ENCODE results near the gene RBM18. TPM values are rescaled to one million over a fixed set of nuclear protein-coding genes. Genes with fewer than 3 reads are reported as not detected.

RBM18 gene, protein sequence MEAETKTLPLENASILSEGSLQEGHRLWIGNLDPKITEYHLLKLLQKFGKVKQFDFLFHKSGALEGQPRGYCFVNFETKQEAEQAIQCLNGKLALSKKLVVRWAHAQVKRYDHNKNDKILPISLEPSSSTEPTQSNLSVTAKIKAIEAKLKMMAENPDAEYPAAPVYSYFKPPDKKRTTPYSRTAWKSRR
- 7.3 TPM for total RNA-seq

DNA sequence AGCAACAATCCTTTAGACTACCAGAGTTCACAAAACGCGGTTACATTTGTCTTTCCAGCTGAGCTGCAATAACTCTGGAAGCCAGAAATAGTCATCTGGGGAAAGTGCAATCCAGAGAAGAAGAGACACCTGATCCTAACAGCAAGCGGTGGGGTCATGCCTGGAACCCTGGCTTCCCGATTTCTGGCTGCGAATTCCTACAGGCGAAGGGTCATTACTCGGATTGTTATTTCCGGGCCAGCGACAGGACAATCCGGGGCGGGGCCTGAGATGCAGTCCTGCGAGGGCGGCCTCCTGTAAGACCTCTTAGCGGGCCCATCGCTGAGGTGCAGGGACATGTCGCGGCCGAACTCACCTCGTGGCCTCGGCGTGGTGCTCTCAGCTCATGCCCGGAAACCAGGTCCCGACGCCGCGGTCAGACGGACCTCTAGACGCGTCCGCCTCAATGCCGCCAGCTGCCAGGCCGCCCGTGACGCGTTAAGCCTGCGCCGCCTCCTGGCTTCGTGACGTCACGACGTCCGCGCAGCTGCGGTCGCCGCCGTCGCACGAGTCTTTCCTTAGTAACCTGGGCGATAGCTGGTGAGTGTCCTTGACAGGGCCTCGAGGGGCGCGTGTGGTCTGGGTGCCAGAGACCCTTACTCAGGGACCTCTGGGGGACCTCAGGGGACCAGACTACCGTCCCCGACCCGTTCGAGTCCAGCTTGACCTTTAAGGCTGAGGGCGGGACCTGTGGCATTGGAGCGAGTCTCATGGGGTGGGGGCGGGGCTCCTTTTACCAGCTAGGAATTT lies at the start of gene RBM18, which contains the start of gene MRRF:
RBM18 (minus strand) TSS at position 481 of the 789 bp plus-strand sequence. CDS start 3,348 bp downstream, outside the sequence.
MRRF (plus strand) TSS at position 523 of the 789 bp plus-strand sequence. CDS start 6,010 bp downstream, outside the sequence.
- H3K4me3 ChIP-seq (ENCODE audit: low read length in 3 of 3): peak within 1 kb of the TSS; percentile 82 to 98 (median 94)
- peak within 1 kb of the TSS; percentile 99 for H3K27ac ChIP-seq (ENCODE audit: low read depth, low read length)
- no peaks in the 10 kb centered on the region for H3K27me3 ChIP-seq (ENCODE audit: control insufficient read depth in 3 of 3, insufficient read depth in 3 of 3, low read length in 3 of 3)
- H3K36me3 ChIP-seq (ENCODE audit: control insufficient read depth in 3 of 3, insufficient read depth in 3 of 3, low read length in 3 of 3): peaks cover 2 to 15% (median 7%) of the 10 kb centered on the region in 3 donors
- no peaks in the 10 kb centered on the region for H3K9me3 ChIP-seq (ENCODE audit: control insufficient read depth in 3 of 3, low read length in 3 of 3)
- peaks cover 26 to 42% (median 32%) of the 10 kb centered on the region in 3 donors for H3K4me1 ChIP-seq (ENCODE audit: control insufficient read depth in 3 of 3, insufficient read depth in 3 of 3, low read length in 3 of 3)
- peak within 1 kb of the TSS; percentile 97 to 99 (median 99) for H3K9ac ChIP-seq (ENCODE audit: low read depth in 1 of 3, low read length in 3 of 3)

DNA sequence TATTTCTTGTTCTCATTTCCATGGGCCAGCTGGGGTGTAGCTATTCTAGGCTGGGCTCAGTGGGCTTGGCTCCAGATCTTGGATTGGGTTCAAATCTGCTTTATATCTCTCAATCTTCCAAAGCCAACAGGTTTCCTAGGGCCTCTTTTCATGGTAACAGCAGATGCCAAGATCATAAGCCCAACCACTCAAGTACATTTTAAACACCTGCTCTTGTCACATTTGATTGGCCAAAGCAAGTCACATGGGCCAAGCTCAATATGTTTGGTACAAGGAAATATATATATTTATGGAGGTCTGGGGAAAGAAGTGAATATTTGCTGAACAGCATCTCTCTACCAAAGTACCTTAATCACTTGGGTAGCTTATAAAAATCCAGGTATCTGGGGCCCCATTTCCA lies 49.5 kb upstream of the RBM18 start:
- H3K4me1 ChIP-seq (ENCODE audit: control insufficient read depth in 3 of 3, insufficient read depth in 3 of 3, low read length in 3 of 3): peaks cover 0 to 2% (median 2%) of the 10 kb centered on the region in 3 donors
- no peaks in the 10 kb centered on the region for H3K9me3 ChIP-seq (ENCODE audit: control insufficient read depth in 3 of 3, low read length in 3 of 3)
- peaks cover 21 to 40% (median 33%) of the 10 kb centered on the region in 3 donors for H3K36me3 ChIP-seq (ENCODE audit: control insufficient read depth in 3 of 3, insufficient read depth in 3 of 3, low read length in 3 of 3)
- no peak overlapping the region for H3K27ac ChIP-seq (ENCODE audit: low read depth, low read length)
- H3K9ac ChIP-seq (ENCODE audit: low read depth in 1 of 3, low read length in 3 of 3): no peak overlapping the region
- H3K27me3 ChIP-seq (ENCODE audit: control insufficient read depth in 3 of 3, insufficient read depth in 3 of 3, low read length in 3 of 3): no peaks in the 10 kb centered on the region
- H3K4me3 ChIP-seq (ENCODE audit: low read length in 3 of 3): no peak overlapping the region

DNA sequence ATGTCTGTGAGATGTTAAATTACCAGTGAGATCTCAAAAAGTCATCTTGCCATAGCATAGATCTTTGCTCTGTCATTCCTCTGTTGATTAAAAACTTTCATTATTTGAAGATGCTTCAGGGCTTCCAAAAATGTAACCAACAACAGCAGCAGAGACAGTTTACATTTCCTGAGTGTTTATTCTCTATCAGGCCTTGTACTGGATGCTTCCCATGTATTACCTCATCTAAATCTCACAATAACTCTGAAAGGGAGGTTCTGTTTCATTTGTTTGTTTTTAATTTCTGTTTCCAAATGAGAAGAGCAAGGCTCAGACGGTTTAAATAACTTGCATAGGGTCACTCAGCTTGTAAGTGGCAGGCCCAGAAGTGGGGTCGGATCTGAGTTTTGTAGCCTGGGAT lies 45.2 kb upstream of the RBM18 start:
- H3K27me3 ChIP-seq (ENCODE audit: control insufficient read depth in 3 of 3, insufficient read depth in 3 of 3, low read length in 3 of 3): no peaks in the 10 kb centered on the region
- peaks cover 20 to 52% (median 52%) of the 10 kb centered on the region in 3 donors for H3K36me3 ChIP-seq (ENCODE audit: control insufficient read depth in 3 of 3, insufficient read depth in 3 of 3, low read length in 3 of 3)
- no peak overlapping the region for H3K9ac ChIP-seq (ENCODE audit: low read depth in 1 of 3, low read length in 3 of 3)

DNA sequence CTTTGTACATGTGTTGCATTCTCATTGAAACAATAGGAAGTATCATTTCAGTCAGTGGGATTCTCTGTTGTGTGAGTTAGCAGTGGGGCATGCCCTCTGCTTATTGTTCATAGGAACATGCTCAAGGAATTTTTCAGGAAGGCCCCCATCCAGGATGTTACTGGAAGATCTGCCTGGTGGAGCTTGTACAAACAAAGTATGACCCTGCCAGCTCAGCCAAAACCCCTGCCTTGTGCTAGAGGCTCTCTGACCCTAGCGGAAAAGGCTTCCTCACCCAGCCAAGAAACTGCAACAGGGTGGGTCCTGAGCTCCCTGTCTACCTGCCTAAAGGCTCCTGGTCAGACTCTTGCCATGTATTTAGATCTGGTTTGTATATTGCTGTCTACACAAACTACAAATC lies 43.3 kb upstream of the RBM18 start:
- H3K9ac ChIP-seq (ENCODE audit: low read depth in 1 of 3, low read length in 3 of 3): no peak overlapping the region
- no peak overlapping the region for H3K4me3 ChIP-seq (ENCODE audit: low read length in 3 of 3)
- H3K36me3 ChIP-seq (ENCODE audit: control insufficient read depth in 3 of 3, insufficient read depth in 3 of 3, low read length in 3 of 3): peaks cover 8 to 41% (median 37%) of the 10 kb centered on the region in 3 donors
- no peaks in the 10 kb centered on the region for H3K27me3 ChIP-seq (ENCODE audit: control insufficient read depth in 3 of 3, insufficient read depth in 3 of 3, low read length in 3 of 3)
- H3K9me3 ChIP-seq (ENCODE audit: control insufficient read depth in 3 of 3, low read length in 3 of 3): no peaks in the 10 kb centered on the region
- no peak overlapping the region for H3K27ac ChIP-seq (ENCODE audit: low read depth, low read length)
- peaks cover 3 to 13% (median 9%) of the 10 kb centered on the region in 3 donors for H3K4me1 ChIP-seq (ENCODE audit: control insufficient read depth in 3 of 3, insufficient read depth in 3 of 3, low read length in 3 of 3)

More for the DNA sequence above, 45.2 kb upstream of the RBM18 start:
- Histone ChIP-seq H3K4me3 (ENCODE audit: low read length in 3 of 3) (no peak overlapping the region), H3K9me3 (ENCODE audit: control insufficient read depth in 3 of 3, low read length in 3 of 3) (no peaks in the 10 kb centered on the region), H3K27ac (ENCODE audit: low read depth, low read length) (no peak overlapping the region), H3K4me1 (ENCODE audit: control insufficient read depth in 3 of 3, insufficient read depth in 3 of 3, low read length in 3 of 3) (no peaks in the 10 kb centered on the region)

DNA sequence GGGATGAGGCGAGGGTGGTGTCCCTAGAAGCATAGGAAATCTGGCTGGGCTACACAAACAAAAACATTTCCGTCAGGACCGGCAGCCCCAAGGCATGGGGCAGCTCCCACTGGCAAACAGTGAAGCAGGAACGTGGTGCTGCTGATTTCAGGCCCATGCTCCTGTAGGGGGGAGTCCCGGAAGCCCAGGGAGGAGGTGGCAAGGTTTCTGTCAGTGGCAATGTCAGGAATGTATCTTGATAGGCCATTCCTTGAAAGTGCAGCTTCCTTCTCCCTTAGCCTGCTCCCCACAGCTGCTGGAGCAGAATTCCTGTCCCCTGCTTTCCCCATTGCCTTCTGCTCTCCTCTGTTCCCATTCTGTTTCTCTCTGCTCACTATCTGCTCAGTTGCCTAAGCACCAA lies 42.4 kb upstream of the RBM18 start:
- H3K36me3 ChIP-seq (ENCODE audit: control insufficient read depth in 3 of 3, insufficient read depth in 3 of 3, low read length in 3 of 3): peaks cover 6 to 37% (median 29%) of the 10 kb centered on the region in 3 donors
- H3K4me1 ChIP-seq (ENCODE audit: control insufficient read depth in 3 of 3, insufficient read depth in 3 of 3, low read length in 3 of 3): peaks cover 3 to 13% (median 9%) of the 10 kb centered on the region in 3 donors
- no peaks in the 10 kb centered on the region for H3K27me3 ChIP-seq (ENCODE audit: control insufficient read depth in 3 of 3, insufficient read depth in 3 of 3, low read length in 3 of 3)
- no peaks in the 10 kb centered on the region for H3K9me3 ChIP-seq (ENCODE audit: control insufficient read depth in 3 of 3, low read length in 3 of 3)
- H3K27ac ChIP-seq (ENCODE audit: low read depth, low read length): peak overlapping the region; percentile 49
- no peak overlapping the region for H3K9ac ChIP-seq (ENCODE audit: low read depth in 1 of 3, low read length in 3 of 3)
- no peak overlapping the region for H3K4me3 ChIP-seq (ENCODE audit: low read length in 3 of 3)

DNA sequence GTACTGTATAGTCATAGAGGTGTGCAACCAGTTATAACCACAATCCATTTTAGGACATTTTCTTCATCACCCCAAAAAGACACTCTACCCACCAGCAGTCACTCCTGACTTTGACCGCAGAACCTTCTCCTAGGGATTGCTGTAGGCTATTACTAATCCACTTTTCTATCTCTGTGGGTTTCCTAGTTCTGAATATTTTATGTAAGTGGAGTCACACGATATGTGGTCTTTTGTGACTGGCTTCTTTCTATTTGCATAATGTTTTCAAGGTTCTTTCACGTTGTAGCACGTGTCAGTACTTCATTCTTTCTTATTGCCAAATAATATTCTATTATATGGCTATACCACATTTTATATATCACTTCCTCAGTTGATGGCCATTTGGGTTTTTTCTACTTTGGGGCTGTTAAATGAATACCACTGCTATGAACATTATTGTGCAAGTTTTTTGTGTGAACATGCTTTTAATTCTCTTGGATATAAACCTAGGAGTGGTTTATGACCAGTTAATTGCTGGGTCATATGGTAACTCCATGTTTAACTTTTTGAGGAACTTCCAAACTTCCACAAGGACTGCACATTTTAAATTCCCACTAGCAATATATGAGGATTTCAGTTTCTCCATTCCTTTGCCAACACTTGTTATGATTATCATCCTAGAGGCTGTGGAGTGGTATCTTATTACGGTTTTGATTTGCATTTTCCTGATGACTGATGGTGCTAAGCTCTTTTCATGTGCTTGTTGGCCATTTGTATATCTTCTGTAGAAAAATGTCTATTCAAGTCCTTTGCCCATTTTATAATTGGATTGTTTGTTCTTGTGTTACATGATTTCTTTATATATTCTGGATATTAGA lies 37.8 kb upstream of the RBM18 start:
- Histone ChIP-seq H3K4me3 (ENCODE audit: low read length in 3 of 3) (no peak overlapping the region), H3K36me3 (ENCODE audit: control insufficient read depth in 3 of 3, insufficient read depth in 3 of 3, low read length in 3 of 3) (peaks cover 11 to 41% (median 39%) of the 10 kb centered on the region in 3 donors), H3K9me3 (ENCODE audit: control insufficient read depth in 3 of 3, low read length in 3 of 3) (no peaks in the 10 kb centered on the region), H3K27ac (ENCODE audit: low read depth, low read length) (no peak overlapping the region), H3K4me1 (ENCODE audit: control insufficient read depth in 3 of 3, insufficient read depth in 3 of 3, low read length in 3 of 3) (peaks cover 3 to 13% (median 9%) of the 10 kb centered on the region in 3 donors), H3K27me3 (ENCODE audit: control insufficient read depth in 3 of 3, insufficient read depth in 3 of 3, low read length in 3 of 3) (no peaks in the 10 kb centered on the region), H3K9ac (ENCODE audit: low read depth in 1 of 3, low read length in 3 of 3) (no peak overlapping the region)

DNA sequence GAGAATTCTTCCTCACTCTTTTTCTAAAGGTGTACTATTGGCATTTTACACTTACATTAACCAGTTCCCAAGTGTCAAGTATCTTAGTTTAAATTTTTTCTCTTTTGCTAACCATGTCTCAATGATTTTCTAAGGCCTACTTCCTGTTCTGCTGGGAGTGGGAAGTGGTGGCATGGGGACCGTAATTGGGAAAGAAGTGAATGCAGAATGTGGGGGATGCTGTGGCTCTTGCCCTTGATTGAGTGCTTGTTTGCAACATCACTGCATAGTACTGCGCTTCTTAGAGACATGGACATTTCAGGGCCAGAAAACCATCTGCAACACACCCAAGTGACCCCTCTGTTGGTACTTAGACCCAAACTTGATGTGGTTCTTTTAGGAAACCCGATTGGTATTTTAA lies 32.9 kb upstream of the RBM18 start:
- Histone ChIP-seq H3K27ac (ENCODE audit: low read depth, low read length) (no peak overlapping the region), H3K9ac (ENCODE audit: low read depth in 1 of 3, low read length in 3 of 3) (no peak overlapping the region), H3K4me1 (ENCODE audit: control insufficient read depth in 3 of 3, insufficient read depth in 3 of 3, low read length in 3 of 3) (no peaks in the 10 kb centered on the region), H3K27me3 (ENCODE audit: control insufficient read depth in 3 of 3, insufficient read depth in 3 of 3, low read length in 3 of 3) (no peaks in the 10 kb centered on the region), H3K36me3 (ENCODE audit: control insufficient read depth in 3 of 3, insufficient read depth in 3 of 3, low read length in 3 of 3) (peaks cover 16 to 48% (median 37%) of the 10 kb centered on the region in 3 donors), H3K4me3 (ENCODE audit: low read length in 3 of 3) (no peak overlapping the region), H3K9me3 (ENCODE audit: control insufficient read depth in 3 of 3, low read length in 3 of 3) (no peaks in the 10 kb centered on the region)

DNA sequence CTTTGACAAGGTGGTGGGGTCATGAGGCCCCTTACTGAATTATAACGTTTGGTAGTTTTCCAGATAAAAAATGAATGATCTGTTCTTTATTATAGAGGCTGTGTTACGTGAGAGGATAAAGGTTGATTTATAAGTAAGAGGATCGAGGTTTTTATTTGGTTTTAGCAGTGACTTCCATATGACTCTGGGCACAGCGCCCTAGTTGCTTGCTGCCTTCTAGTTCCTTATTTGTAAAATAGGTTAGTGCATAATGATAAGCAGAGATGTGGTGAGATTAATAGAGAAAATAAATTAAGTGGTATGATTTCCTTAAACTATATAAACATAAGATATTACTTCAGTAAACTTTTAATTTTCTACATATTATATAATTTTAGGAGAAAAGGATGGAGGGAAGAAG lies 29.9 kb upstream of the RBM18 start:
- no peak overlapping the region for H3K4me3 ChIP-seq (ENCODE audit: low read length in 3 of 3)
- H3K36me3 ChIP-seq (ENCODE audit: control insufficient read depth in 3 of 3, insufficient read depth in 3 of 3, low read length in 3 of 3): peaks cover 16 to 48% (median 47%) of the 10 kb centered on the region in 3 donors
- H3K9ac ChIP-seq (ENCODE audit: low read depth in 1 of 3, low read length in 3 of 3): no peak overlapping the region

DNA sequence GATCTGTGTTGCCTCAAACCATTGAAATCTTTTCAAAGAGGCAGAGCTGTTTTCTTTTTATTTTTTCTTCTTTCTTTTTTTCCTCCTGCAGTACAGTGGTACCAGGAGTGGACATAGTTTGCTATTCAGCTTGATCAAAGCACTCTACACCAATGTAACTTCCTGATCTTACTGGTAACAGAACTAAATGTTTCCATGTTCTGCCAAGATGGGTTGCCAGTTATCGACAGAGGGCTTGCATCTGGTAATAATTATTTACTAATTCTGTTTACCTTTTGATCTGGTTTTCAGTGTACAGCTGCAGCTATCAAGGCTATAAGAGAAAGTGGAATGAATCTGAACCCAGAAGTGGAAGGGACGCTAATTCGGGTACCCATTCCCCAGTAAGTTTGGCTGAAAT lies 26.8 kb upstream of the RBM18 start:
- no peaks in the 10 kb centered on the region for H3K4me1 ChIP-seq (ENCODE audit: control insufficient read depth in 3 of 3, insufficient read depth in 3 of 3, low read length in 3 of 3)
- peaks cover 26 to 61% (median 54%) of the 10 kb centered on the region in 3 donors for H3K36me3 ChIP-seq (ENCODE audit: control insufficient read depth in 3 of 3, insufficient read depth in 3 of 3, low read length in 3 of 3)
- no peak overlapping the region for H3K4me3 ChIP-seq (ENCODE audit: low read length in 3 of 3)
- no peak overlapping the region for H3K27ac ChIP-seq (ENCODE audit: low read depth, low read length)
- no peaks in the 10 kb centered on the region for H3K27me3 ChIP-seq (ENCODE audit: control insufficient read depth in 3 of 3, insufficient read depth in 3 of 3, low read length in 3 of 3)
- no peak overlapping the region for H3K9ac ChIP-seq (ENCODE audit: low read depth in 1 of 3, low read length in 3 of 3)
- no peaks in the 10 kb centered on the region for H3K9me3 ChIP-seq (ENCODE audit: control insufficient read depth in 3 of 3, low read length in 3 of 3)

More for the DNA sequence above, 29.9 kb upstream of the RBM18 start:
- Histone ChIP-seq H3K27ac (ENCODE audit: low read depth, low read length) (no peak overlapping the region), H3K27me3 (ENCODE audit: control insufficient read depth in 3 of 3, insufficient read depth in 3 of 3, low read length in 3 of 3) (no peaks in the 10 kb centered on the region), H3K9me3 (ENCODE audit: control insufficient read depth in 3 of 3, low read length in 3 of 3) (no peaks in the 10 kb centered on the region), H3K4me1 (ENCODE audit: control insufficient read depth in 3 of 3, insufficient read depth in 3 of 3, low read length in 3 of 3) (no peaks in the 10 kb centered on the region)
